ENCODE data around the gene ZNF346.
A peak's percentile ranks its signal among the peaks of the same experiment; 100 is the strongest.
"Not testable (repeated sequence)": the region's sequence is repeated elsewhere in the genome, so short reads cannot be mapped to it uniquely, and the experiment has no call there.

Gene ZNF346

GRCh38 chr5:177022386-177023302 is at the start of gene ZNF346:
TSS of gene ZNF346 (plus strand) at chr5:177022696. CDS start at chr5:177022739, 43 bp downstream.
- DNase-seq, result peak; percentile 63

GRCh38 chr5:176979669-176980068 is 42.8 kb upstream of the ZNF346 start:
- no peak for DNase-seq

GRCh38 chr5:176980818-176981217 is 41.7 kb upstream of the ZNF346 start:
- DNase-seq, result no peak

GRCh38 chr5:176983112-176983511 is 39.4 kb upstream of the ZNF346 start:
- DNase-seq, result not testable (repeated sequence)

- not testable (repeated sequence) for DNase-seq
Observed at GRCh38 chr5:176983593-176983992, 38.9 kb upstream of the ZNF346 start.

GRCh38 chr5:176984176-176984575 is 38.3 kb upstream of the ZNF346 start:
- not testable (repeated sequence) for DNase-seq

- no peak for DNase-seq
Observed at GRCh38 chr5:176985516-176985915, 37.0 kb upstream of the ZNF346 start.

GRCh38 chr5:176986280-176986679 is 36.2 kb upstream of the ZNF346 start:
- no peak for DNase-seq

- DNase-seq, result no peak
Observed at GRCh38 chr5:176987583-176987982, 34.9 kb upstream of the ZNF346 start.

- DNase-seq, result not testable (repeated sequence)
Observed at GRCh38 chr5:176993081-176993480, 29.4 kb upstream of the ZNF346 start.

- DNase-seq, result no peak
Observed at GRCh38 chr5:176994460-176995121, 27.9 kb upstream of the ZNF346 start.

- DNase-seq, result no peak
Observed at GRCh38 chr5:176995122-176995490, 27.4 kb upstream of the ZNF346 start.

- no peak for DNase-seq
Observed at GRCh38 chr5:176995896-176996767, 26.4 kb upstream of the ZNF346 start.

GRCh38 chr5:176996780-176997179 is 25.7 kb upstream of the ZNF346 start:
- no peak for DNase-seq

GRCh38 chr5:176998828-176999227 is 23.7 kb upstream of the ZNF346 start:
- no peak for DNase-seq

GRCh38 chr5:176999526-176999925 is 23.0 kb upstream of the ZNF346 start:
- DNase-seq, result not testable (repeated sequence)

- DNase-seq, result no peak
Observed at GRCh38 chr5:177003649-177004048, 18.8 kb upstream of the ZNF346 start.

GRCh38 chr5:177004961-177005360 is 17.5 kb upstream of the ZNF346 start:
- no peak for DNase-seq

- DNase-seq, result no peak
Observed at GRCh38 chr5:177005619-177006264, 16.8 kb upstream of the ZNF346 start.

- no peak for DNase-seq
Observed at GRCh38 chr5:177006265-177006972, 16.1 kb upstream of the ZNF346 start, which contains the start of gene UIMC1. TSS of gene UIMC1 (minus strand) at chr5:177006779. CDS start at chr5:176982615, 24,164 bp downstream.

- DNase-seq, result no peak
Observed at GRCh38 chr5:177008716-177009115, 13.8 kb upstream of the ZNF346 start.

GRCh38 chr5:177010153-177010552 is 12.3 kb upstream of the ZNF346 start:
- no peak for DNase-seq

All from NCI-H187 treated with DMSO at 0.1 percent for 48 hours (cell line).